Endothelial cell of umbilical vein (primary cell): ENCODE results near the gene UBTD1. TPM values are rescaled to one million over a fixed set of nuclear protein-coding genes. Genes with fewer than 3 reads are reported as not detected.

Source experiments
- BruUV-seq: library from RNA; stranded (reverse); fragments of 400-500 nt; replicated peaks from 2 replicates; lab custom pipeline; 2021; lab: Mats Ljungman, UMichigan
- CTCF ChIA-PET: fragments of 300-600, 350-600 bp; sonication (Branson Sonifier 250); formaldehyde crosslinking; loops from one replicate; lab custom pipeline; 2021; ENCODE audit warnings: antibody characterized with exemption, inconsistent platforms; lab: Charles Lee
- POLR2A ChIA-PET: fragments of 300-600, 350-600 bp; sonication (Branson Sonifier 250); formaldehyde crosslinking; loops from one replicate; lab custom pipeline; 2021; ENCODE audit warnings: antibody characterized with exemption, inconsistent platforms; lab: Charles Lee
- DNase-seq: peaks from one replicate; pipeline ENCODE4 v3.0.0-alpha.2; 2011; ENCODE audit warnings: low read depth, low spot score
- FAIRE-seq: peaks from 2 replicates; lab custom pipeline; 2011; peaks lifted over from hg19 to GRCh38; lab: Jason Lieb, UNC
- H2AFZ ChIP-seq: 2 replicates; pipeline ENCODE4 v1.6.0; 2012; ENCODE audit warnings: low read depth, low read length, control low read depth, inconsistent platforms
- H3K27ac ChIP-seq: 2 replicates; pipeline ENCODE4 v1.5.1; 2011; ENCODE audit warnings: low read depth, mild to moderate bottlenecking, control low read depth, low read length, moderate library complexity; ENCODE audit not compliant: insufficient read depth
- H3K27me3 ChIP-seq, 2 experiments: 2 replicates each; pipeline versions ENCODE4 v1.6.0 to v1.6.1; 2011; ENCODE audit warnings: low read length in 2 of 2, mixed read lengths in 1 of 2; ENCODE audit not compliant: control insufficient read depth in 2 of 2, insufficient read depth in 2 of 2
- H3K36me3 ChIP-seq, 2 experiments: 2 replicates in 1 of 2; 3 replicates in 1 of 2; pipeline ENCODE4 v1.5.1; 2011; ENCODE audit warnings: low read length in 2 of 2, mild to moderate bottlenecking in 1 of 2, moderate library complexity in 1 of 2; ENCODE audit not compliant: control insufficient read depth in 2 of 2, insufficient read depth in 2 of 2; ENCODE audit errors: extremely low read depth in 1 of 2
- H3K4me1 ChIP-seq: 3 replicates; pipeline ENCODE4 v1.5.1; 2011; ENCODE audit warnings: mild to moderate bottlenecking, low read length; ENCODE audit not compliant: control insufficient read depth, insufficient read depth; ENCODE audit errors: extremely low read depth
- H3K4me2 ChIP-seq: 2 replicates; pipeline ENCODE4 v1.6.1; 2011; ENCODE audit warnings: low read length, control low read depth, mixed read lengths; ENCODE audit not compliant: insufficient read depth
- H3K4me3 ChIP-seq, 3 experiments: fragments of 200-600 bp in 1 of 3; sonication (generic), shearing (Covaris generic) in 1 of 3; replicated peaks in 1 of 3; 2 replicates each; pipeline ENCODE4 v1.5.1; 2011 to 2016; ENCODE audit warnings: control low read depth in 3 of 3, low read length in 3 of 3, mild to moderate bottlenecking in 2 of 3, inconsistent platforms in 1 of 3, low read depth in 1 of 3, moderate library complexity in 1 of 3; ENCODE audit not compliant: insufficient read depth in 1 of 3
- H3K79me2 ChIP-seq: 2 replicates; pipeline ENCODE4 v1.6.0; 2012; ENCODE audit warnings: low read length, inconsistent platforms; ENCODE audit not compliant: control insufficient read depth, insufficient read depth
- H3K9ac ChIP-seq: replicated peaks from 2 replicates; pipeline ENCODE3; 2011; ENCODE audit warnings: low read length, control low read depth; ENCODE audit not compliant: insufficient read depth; ENCODE audit errors: extremely low read depth
- H3K9me1 ChIP-seq: replicated peaks from 3 replicates; pipeline ENCODE4 v1.6.0; 2011; ENCODE audit warnings: mild to moderate bottlenecking, low read length; ENCODE audit not compliant: control insufficient read depth, insufficient read depth; ENCODE audit errors: extremely low read depth
- H3K9me3 ChIP-seq: replicated peaks from 2 replicates; pipeline ENCODE4 v1.5.1; 2012; ENCODE audit warnings: low read length, inconsistent platforms; ENCODE audit not compliant: control insufficient read depth, insufficient read depth
- H4K20me1 ChIP-seq: replicated peaks from 2 replicates; pipeline ENCODE3; 2011; ENCODE audit warnings: mild to moderate bottlenecking, low read length; ENCODE audit not compliant: control insufficient read depth, insufficient read depth; ENCODE audit errors: extremely low read depth
- EZH2 ChIP-seq: IDR thresholded peaks from 2 replicates; pipeline ENCODE4 v1.6.1; 2012; ENCODE audit warnings: borderline replicate concordance, low read depth, mild to moderate bottlenecking, moderate library complexity, low read length, inconsistent platforms; ENCODE audit not compliant: severe bottlenecking
- FOS ChIP-seq: IDR thresholded peaks from 2 replicates; pipeline ENCODE4 v1.6.1; 2011; ENCODE audit warnings: mild to moderate bottlenecking, low read length, moderate library complexity, borderline replicate concordance; ENCODE audit not compliant: insufficient read depth
- GATA2 ChIP-seq: IDR thresholded peaks from 2 replicates; pipeline ENCODE4 v1.7.0; 2011; ENCODE audit warnings: low read depth, mild to moderate bottlenecking, moderate library complexity, mixed read lengths, low read length; ENCODE audit not compliant: insufficient read length, insufficient read depth
- JUN ChIP-seq: IDR thresholded peaks from 2 replicates; pipeline ENCODE4 v1.6.1; 2011; ENCODE audit warnings: borderline replicate concordance, low read depth; ENCODE audit not compliant: insufficient read length, insufficient read depth
- MYC ChIP-seq: IDR thresholded peaks from one replicate; pipeline ENCODE4 v1.6.1; 2011; ENCODE audit warnings: mild to moderate bottlenecking, low read depth, low read length
- POLR2AphosphoS5 ChIP-seq: IDR thresholded peaks from 2 replicates; pipeline ENCODE4 v1.6.1; 2012; ENCODE audit warnings: low read depth, mild to moderate bottlenecking, control low read depth, low read length, moderate library complexity; ENCODE audit not compliant: insufficient read depth
- dilution Hi-C: fragments of 300-500 bp; cut with MboI; formaldehyde crosslinking; loops from one replicate; pipeline ENCODE4 v1.15.0; 2019; ENCODE audit warnings: low sequenced_read_pairs; ENCODE audit not compliant: extremely low pct_ligation_motif_present
- intact Hi-C: fragments of 100-400 bp; cut with micrococcal nuclease; formaldehyde crosslinking; loops from one replicate; pipeline ENCODE4 v1.10.0; 2022
- polyA plus RNA-seq, 4 experiments: library from polyadenylated mRNA; depleted of rRNA in 3 of 4; stranded (reverse) in 3 of 4; unstranded in 1 of 4; fragments of >200 nt; gene quantifications; 2 replicates each; pipeline versions ENCODE4 v1.2.1 to v1.2.3, GENCODE V29; 2011 to 2012; ENCODE audit warnings: missing spikeins in 1 of 4
- total RNA-seq: library from RNA; stranded (reverse); gene quantifications from 2 replicates; pipeline ENCODE4 v1.2.3, GENCODE V29; 2021

Gene UBTD1
- total and polyA plus RNA-seq, 2 donors (not counting 3 experiments of a cell fraction or from before 2014, with no cell fraction given), result 42.6 to 63.7 TPM

GRCh38 chr10:97590748-97591495 lies 92.2 kb downstream of the UBTD1 start:
- Histone ChIP-seq H3K27ac (no peak overlapping the region), H3K4me3 (no peak overlapping the region), H3K9me3 (no peaks in the 10 kb centered on the region), H3K4me1 (peaks cover 4% of the 10 kb centered on the region), H3K36me3 (no peaks in the 10 kb centered on the region), H3K27me3 (no peaks in the 10 kb centered on the region), H3K9ac (no peak overlapping the region), H2AFZ (no peak overlapping the region), H3K9me1 (no peaks in the 10 kb centered on the region), H4K20me1 (no peaks in the 10 kb centered on the region), H3K4me2 (no peak overlapping the region), H3K79me2 (no peaks in the 10 kb centered on the region)
- intact Hi-C loops, result no loop called here
- TF ChIP-seq MYC, result no peak
- TF ChIP-seq POLR2AphosphoS5, result no peak
- no peak for FAIRE-seq
- POLR2A ChIA-PET, result no interaction called here
- DNase-seq, result no peak
- BruUV-seq, result no TSS peak
- dilution Hi-C loops, result no loop called here
- CTCF ChIA-PET, result interaction anchor here (1.6 to 3.1 kb wide), 4 partner anchors 10 to 19 kb away, joined by 3 to 16 read pairs (median 8); partner anchors contain the start of gene ANKRD2

- no peak overlapping the region for H2AFZ ChIP-seq
- H4K20me1 ChIP-seq, result no peaks in the 10 kb centered on the region
- H3K9ac ChIP-seq, result no peak overlapping the region
- POLR2A ChIA-PET, result no interaction called here
- dilution Hi-C loops, result no loop called here
- H3K27me3 ChIP-seq, result no peaks in the 10 kb centered on the region
- no peaks in the 10 kb centered on the region for H3K9me3 ChIP-seq
- DNase-seq (no peak), FAIRE-seq (no peak)
- BruUV-seq, result no TSS peak
- H3K79me2 ChIP-seq, result no peaks in the 10 kb centered on the region
- intact Hi-C loops, result no loop called here
- no peak overlapping the region for H3K4me3 ChIP-seq
- TF ChIP-seq MYC (no peak), GATA2 (no peak), EZH2 (no peak), JUN (no peak), FOS (no peak)
- CTCF ChIA-PET, result interaction anchor here (3.1 kb wide), 1 partner anchor 18 kb away, joined by 16 read pairs; no protein-coding TSS in a partner anchor
- H3K4me1 ChIP-seq, result peaks cover 25% of the 10 kb centered on the region
- H3K9me1 ChIP-seq, result no peaks in the 10 kb centered on the region
- H3K27ac ChIP-seq, result no peak overlapping the region
- H3K36me3 ChIP-seq, result no peaks in the 10 kb centered on the region
- no peak overlapping the region for H3K4me2 ChIP-seq
Observed at GRCh38 chr10:97593421-97593820, 94.7 kb downstream of the UBTD1 start.
